Measurements from ENCODE around the gene HSPBAP1. TPM values are rescaled to one million over a fixed set of nuclear protein-coding genes. Genes with fewer than 3 reads are reported as not detected.

HSPBAP1 gene
- 9.1 and 10.9 TPM in 2 replicates for total RNA-seq

DNA sequence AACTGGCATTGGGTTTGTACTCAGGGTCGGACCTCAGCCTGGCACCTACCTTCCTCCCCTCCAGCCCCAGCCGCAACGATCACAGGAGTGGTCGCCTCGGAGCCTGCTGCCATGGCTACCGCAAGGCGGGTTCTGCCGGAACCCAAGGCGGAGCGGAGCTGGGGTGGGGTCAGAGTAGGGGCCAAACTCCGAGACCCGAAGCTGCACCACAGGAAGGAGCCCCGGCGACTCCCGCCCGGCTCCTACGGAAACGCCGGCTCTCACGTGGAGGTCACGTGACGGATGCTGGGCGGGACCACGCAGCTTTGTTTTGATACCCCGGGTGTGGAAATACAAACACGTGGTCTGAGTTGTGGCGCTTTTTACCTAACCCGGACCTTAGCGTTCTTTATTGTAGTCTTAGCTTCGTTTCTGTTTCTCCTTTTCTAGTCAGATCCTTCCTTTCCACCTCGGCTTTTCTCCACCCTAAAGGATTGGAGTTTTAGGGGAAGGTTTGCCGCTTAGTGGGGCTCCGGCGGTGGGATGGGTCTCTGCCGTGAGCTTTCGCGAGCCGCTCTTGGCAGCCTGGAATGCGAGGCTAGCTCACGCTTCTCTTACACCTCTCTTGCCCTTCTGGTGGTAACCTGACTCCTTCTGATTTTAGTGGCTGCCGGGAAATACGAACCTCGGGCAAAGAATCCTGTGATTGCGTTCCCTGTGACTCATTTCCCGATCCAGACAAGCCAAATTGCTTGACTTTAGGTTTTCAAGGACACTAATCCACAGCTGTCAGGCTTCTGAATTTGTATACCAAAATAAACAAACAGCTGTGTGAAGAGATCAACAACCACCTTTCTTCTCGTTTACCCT, at the start of gene HSPBAP1:
Gene HSPBAP1, minus strand, starts transcription at position 264 of the 849 bp plus-strand sequence. Its CDS starts 151 bp downstream, at position 113.

DNA sequence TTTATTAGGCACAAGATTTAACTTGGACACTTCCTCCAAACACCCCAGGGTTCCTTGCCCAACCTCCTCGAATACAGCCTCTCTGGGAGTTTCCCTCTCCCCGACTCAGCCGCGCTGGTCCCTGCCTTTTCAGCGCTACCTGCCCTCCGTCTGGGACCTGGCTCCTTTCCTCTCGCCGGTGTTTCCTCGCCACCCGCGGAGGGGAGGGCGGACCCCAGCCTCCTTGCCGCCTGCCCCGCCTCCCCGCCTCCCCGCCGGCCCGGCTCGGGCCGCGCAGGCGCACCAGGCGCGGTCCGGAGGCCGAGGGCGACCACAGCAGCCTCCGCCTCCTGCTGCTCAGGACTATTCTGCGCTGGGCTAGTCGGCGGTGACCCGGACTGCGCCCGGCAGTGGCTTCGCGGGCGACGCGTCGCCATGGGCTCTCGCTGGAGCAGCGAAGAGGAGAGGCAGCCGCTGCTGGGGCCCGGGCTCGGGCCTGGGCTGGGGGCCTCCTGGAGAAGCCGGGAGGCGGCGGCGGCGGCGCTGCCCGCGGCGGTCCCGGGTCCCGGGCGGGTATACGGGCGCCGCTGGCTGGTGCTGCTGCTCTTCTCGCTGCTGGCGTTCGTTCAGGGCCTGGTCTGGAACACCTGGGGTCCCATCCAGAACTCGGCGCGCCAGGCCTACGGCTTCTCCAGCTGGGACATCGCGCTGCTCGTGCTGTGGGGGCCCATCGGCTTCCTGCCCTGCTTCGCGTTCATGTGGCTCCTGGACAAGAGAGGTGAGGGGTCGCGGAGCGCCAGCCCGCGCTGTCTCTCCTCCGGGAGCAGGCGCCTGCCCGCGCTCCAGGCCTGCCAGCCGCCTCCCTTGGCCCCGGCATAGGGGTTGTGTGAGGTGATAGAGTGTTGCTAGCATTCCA, 1.4 kb upstream of the HSPBAP1 start, which contains the start of gene SLC49A4:
Gene SLC49A4, plus strand, starts transcription at position 291 of the 895 bp plus-strand sequence. Its CDS starts 124 bp downstream, at position 415.

Other genes with a start within 250 kb of the HSPBAP1 start
- gene PARP9, start 229.5 kb downstream of the HSPBAP1 start, total RNA-seq = 47.4 and 51.6 TPM in 2 replicates
- 49.5 and 60.2 TPM in 2 replicates for gene DTX3L, start 229.5 kb downstream of the HSPBAP1 start, total RNA-seq
- gene PARP15, start 216.2 kb downstream of the HSPBAP1 start, total RNA-seq = 1.1 and 2.3 TPM in 2 replicates
- 74.3 and 115 TPM in 2 replicates for gene PARP14, start 113.0 kb downstream of the HSPBAP1 start, total RNA-seq
- gene SLC49A4, start 1.2 kb upstream of the HSPBAP1 start, total RNA-seq = 31.0 and 38.9 TPM in 2 replicates
- 0.12 TPM in 1 of 2 replicates, not detected in the other for gene SEMA5B, start 233.9 kb upstream of the HSPBAP1 start, total RNA-seq

Measured in hair follicle dermal papilla cell (primary cell).